HepG2 (cell line): Measurements from ENCODE around the gene ASTN2.

Experiments
- CTCF ChIP-seq: sonication (generic); formaldehyde crosslinking; IDR thresholded peaks from 2 replicates; pipeline ENCODE4 v1.5.0; 2020; ENCODE audit warnings: mild to moderate bottlenecking, missing genetic modification reagents, moderate library complexity
- EZH2 ChIP-seq: conservative IDR thresholded peaks from 2 replicates; pipeline ENCODE4 v1.6.1; 2012; ENCODE audit warnings: mild to moderate bottlenecking, low read depth, low read length, moderate library complexity
- HBP1 ChIP-seq: IDR thresholded peaks from 2 replicates; pipeline ENCODE4 v1.6.1; 2016; ENCODE audit warnings: low read depth, control low read depth
- MIER2 ChIP-seq: IDR thresholded peaks from 2 replicates; pipeline ENCODE4 v1.6.1; 2016; ENCODE audit warnings: missing biosample characterization, missing genetic modification reagents
- ZBTB1 ChIP-seq: sonication (generic); formaldehyde crosslinking; IDR thresholded peaks from 2 replicates; pipeline ENCODE4 v1.4.0; 2020; ENCODE audit warnings: missing genetic modification reagents, borderline replicate concordance
- ZNF883 ChIP-seq: sonication (generic); formaldehyde crosslinking; IDR thresholded peaks from 2 replicates; pipeline ENCODE4 v1.5.1; 2020; ENCODE audit warnings: mild to moderate bottlenecking, missing genetic modification reagents; ENCODE audit errors: not compliant biosample characterization
- TF ChIP-seq, protein P1 (sequence below): sonication (generic); formaldehyde crosslinking; IDR thresholded peaks from 2 replicates; pipeline ENCODE4 v1.4.0; 2020; ENCODE audit warnings: missing genetic modification reagents
- TF ChIP-seq, protein P2 (sequence below), 2 experiments: IDR thresholded peaks; 2 replicates each; pipeline ENCODE4 v1.6.1; 2011 to 2012; ENCODE audit warnings: low read length in 2 of 2, borderline replicate concordance in 1 of 2, low read depth in 1 of 2, mild to moderate bottlenecking in 1 of 2, moderate library complexity in 1 of 2

DNA sequence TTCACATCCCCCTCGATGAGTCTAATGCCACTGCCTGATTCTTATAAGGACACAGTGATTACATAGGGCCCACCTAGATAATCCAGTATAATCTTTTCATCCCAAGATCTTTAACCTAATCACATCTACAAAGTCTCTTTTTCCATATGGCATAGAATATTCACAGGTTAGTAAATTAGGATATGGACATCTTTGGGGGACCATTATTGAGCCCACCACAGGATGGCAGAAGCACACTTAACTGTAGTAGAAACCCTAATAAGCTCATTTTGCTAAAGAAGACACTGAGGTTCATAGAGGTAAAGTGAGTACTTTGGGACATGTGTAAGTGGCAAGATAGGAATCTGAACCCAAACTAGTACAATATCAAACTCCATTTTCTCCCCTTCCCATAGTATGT, 38.9 kb downstream of the ASTN2 start:
- no peak for TF ChIP-seq ZNF883
- TF ChIP-seq, protein P1, sequence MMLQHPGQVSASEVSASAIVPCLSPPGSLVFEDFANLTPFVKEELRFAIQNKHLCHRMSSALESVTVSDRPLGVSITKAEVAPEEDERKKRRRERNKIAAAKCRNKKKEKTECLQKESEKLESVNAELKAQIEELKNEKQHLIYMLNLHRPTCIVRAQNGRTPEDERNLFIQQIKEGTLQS, result no peak
- no peak for TF ChIP-seq ZBTB1 (CRISPR knock-in tag)
- TF ChIP-seq EZH2, result no peak
- TF ChIP-seq, protein P2, sequence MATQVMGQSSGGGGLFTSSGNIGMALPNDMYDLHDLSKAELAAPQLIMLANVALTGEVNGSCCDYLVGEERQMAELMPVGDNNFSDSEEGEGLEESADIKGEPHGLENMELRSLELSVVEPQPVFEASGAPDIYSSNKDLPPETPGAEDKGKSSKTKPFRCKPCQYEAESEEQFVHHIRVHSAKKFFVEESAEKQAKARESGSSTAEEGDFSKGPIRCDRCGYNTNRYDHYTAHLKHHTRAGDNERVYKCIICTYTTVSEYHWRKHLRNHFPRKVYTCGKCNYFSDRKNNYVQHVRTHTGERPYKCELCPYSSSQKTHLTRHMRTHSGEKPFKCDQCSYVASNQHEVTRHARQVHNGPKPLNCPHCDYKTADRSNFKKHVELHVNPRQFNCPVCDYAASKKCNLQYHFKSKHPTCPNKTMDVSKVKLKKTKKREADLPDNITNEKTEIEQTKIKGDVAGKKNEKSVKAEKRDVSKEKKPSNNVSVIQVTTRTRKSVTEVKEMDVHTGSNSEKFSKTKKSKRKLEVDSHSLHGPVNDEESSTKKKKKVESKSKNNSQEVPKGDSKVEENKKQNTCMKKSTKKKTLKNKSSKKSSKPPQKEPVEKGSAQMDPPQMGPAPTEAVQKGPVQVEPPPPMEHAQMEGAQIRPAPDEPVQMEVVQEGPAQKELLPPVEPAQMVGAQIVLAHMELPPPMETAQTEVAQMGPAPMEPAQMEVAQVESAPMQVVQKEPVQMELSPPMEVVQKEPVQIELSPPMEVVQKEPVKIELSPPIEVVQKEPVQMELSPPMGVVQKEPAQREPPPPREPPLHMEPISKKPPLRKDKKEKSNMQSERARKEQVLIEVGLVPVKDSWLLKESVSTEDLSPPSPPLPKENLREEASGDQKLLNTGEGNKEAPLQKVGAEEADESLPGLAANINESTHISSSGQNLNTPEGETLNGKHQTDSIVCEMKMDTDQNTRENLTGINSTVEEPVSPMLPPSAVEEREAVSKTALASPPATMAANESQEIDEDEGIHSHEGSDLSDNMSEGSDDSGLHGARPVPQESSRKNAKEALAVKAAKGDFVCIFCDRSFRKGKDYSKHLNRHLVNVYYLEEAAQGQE (IDR thresholded peaks at IDR 0.05; ENCODE audit: borderline replicate concordance in 1 of 2, low read depth in 1 of 2, low read length in 2 of 2), result no peak
- no peak for TF ChIP-seq CTCF (CRISPR knock-in tag)
- no peak for TF ChIP-seq MIER2 (CRISPR knock-in tag)
- TF ChIP-seq HBP1 (CRISPR knock-in tag), result no peak
